ENCODE data around the gene NFATC2.

- TF ChIP-seq, protein P1, sequence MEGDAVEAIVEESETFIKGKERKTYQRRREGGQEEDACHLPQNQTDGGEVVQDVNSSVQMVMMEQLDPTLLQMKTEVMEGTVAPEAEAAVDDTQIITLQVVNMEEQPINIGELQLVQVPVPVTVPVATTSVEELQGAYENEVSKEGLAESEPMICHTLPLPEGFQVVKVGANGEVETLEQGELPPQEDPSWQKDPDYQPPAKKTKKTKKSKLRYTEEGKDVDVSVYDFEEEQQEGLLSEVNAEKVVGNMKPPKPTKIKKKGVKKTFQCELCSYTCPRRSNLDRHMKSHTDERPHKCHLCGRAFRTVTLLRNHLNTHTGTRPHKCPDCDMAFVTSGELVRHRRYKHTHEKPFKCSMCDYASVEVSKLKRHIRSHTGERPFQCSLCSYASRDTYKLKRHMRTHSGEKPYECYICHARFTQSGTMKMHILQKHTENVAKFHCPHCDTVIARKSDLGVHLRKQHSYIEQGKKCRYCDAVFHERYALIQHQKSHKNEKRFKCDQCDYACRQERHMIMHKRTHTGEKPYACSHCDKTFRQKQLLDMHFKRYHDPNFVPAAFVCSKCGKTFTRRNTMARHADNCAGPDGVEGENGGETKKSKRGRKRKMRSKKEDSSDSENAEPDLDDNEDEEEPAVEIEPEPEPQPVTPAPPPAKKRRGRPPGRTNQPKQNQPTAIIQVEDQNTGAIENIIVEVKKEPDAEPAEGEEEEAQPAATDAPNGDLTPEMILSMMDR (IDR thresholded peaks at IDR 0.05) = no peak
- no peak for TF ChIP-seq POLR2A (IDR thresholded peaks at IDR 0.05)
Observed at GRCh38 chr20:51340451-51340840, 202.1 kb downstream of the NFATC2 start.
